ENCODE data around the gene COMP.
A peak's percentile ranks its signal among the peaks of the same experiment; 100 is the strongest.

COMP gene

DNA sequence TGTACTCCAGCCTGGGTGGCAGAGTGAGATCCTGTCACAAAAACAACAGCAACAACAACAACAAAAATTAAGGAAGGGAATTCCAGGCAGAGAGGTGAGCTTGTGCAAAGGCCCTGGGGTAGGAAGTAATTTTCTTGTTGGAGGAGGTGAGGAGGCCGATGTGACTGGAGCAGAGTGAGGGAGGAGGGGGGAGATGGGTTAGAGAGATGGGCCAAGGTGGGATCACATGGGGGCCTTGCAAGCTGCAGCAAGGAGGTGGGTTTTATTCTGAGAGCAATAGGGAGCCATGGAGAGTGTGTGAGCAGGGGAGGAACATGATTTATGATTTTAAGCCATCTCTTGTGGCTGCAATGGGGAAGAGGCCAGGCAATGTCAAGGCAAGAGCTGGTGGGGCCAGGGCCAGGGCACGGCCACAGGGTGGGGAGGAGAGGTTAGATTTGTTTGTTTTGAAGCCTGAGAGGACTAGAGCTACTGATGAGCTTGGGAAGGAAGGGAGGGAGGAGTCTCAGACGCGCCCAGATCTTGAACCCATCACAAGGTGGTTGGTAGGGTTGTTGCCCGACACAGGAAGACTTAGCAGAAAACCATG, 12.5 kb upstream of the COMP start:
- no peak for DNase-seq

DNA sequence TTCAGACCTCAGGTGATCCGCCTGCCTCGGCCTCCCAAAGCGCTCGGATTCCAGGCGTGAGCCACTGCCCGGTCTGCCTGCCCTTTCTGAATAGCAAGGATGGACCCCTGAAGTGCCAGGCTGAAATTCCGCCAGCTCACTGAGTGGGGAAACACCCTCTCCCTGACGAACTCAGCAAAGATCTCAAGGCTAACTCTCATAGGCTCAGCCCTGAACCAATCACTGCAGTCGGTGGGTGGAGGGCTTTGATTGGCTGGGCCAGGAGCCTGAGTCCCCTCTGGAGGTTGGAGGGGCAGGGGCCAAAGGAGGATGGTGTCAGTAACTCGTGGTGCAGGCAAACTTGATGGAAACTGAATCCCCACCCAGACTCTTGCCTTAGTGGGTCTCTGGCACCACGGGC, 11.2 kb upstream of the COMP start:
- DNase-seq: no peak

- no peak for DNase-seq
These were observed 9.5 kb upstream of the COMP start for GRCh38 chr19:18800636-18801035.

- no peak for DNase-seq
These were observed 9.0 kb upstream of the COMP start for GRCh38 chr19:18800079-18800478.

DNA sequence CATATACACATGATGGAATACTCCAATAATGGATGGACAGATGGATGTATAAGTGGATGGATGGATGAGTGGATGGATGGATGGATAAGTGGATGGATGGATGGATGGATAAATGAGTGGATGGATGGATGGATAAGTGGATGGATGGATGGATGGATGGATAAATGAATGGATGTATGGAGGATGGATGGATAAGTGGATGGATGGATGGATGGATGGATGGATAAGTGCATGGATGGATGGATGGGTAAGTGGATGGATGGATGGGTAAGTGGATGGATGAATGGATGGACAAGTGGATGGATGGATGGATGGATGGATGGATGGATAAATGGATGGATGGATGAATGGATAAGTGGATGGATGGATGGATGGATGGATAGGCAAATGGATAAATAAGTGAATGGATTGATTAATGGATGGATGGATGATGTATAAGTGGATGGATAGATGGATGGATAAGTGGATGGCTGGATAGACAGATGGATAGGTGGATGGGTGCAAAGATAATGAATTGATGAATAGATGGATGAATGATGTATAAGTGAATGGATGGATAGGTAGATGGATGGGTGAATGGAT, 8.4 kb upstream of the COMP start:
- DNase-seq: no peak

DNA sequence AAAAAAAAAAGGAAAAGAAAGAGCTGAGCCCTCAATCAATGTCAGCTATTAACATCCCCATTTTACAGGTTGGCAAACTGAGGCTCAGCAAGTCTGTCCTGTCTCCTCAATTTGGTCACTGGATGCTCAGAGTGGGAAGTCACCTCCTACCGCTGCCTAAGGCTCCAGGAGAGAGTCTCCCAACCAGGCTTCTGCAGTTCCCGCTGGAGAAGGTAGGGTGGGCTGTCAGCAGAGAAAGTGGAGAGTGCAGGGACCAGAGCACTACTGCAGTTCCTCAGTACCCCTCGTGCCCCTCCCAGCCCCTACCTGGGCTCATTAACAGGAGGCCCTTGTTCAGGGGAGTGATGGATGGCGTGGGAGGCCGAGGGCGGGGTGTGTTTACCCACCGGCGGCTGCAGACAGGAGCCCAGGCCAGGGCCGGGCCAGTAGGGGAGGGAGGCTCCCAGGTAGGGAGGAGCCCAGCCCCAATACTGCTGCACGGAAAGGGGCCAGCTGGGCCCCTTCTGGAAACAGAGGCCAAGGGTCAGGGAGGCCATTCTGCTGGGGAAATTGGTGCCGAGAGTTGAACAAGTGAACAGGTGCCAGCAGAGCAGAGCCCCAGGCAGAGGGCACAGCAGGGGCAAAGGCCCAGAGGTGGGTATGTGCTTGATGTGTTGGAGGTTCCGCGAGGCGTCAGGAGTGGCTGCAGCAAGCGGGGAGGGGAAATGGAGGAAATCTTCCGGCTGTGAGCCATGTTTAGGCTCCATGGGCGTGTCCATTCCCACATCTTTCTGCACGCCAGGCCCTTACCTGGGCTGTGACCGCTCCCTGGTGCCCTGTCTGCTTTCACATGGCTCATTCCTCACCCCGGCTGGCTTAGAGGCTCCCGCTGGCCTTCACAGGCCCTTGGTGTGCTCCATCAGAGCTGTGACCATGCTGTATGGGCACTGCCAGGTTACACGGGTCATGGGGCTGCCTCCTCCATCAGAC, 7.6 kb upstream of the COMP start:
- DNase-seq: no peak

DNA sequence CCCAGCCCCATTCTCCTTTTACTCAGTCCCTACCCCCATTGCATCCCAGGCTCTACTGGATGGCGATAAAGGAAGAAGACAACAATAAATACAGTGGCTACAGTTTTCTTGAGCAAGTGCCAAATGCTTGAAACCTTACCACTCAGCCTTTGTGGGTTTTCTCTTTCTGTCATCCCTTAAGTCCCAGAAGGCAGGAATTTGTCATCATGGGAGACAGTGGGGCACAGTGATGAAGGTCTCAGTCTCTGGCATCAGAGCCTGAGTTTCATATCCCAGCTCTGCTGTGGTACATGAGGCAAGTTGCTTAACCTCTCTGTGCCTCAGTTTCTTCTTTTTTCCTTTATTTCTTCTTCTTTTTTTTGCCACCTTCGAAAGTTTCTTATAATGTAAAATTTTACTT, 5.1 kb upstream of the COMP start:
- no peak for DNase-seq

DNA sequence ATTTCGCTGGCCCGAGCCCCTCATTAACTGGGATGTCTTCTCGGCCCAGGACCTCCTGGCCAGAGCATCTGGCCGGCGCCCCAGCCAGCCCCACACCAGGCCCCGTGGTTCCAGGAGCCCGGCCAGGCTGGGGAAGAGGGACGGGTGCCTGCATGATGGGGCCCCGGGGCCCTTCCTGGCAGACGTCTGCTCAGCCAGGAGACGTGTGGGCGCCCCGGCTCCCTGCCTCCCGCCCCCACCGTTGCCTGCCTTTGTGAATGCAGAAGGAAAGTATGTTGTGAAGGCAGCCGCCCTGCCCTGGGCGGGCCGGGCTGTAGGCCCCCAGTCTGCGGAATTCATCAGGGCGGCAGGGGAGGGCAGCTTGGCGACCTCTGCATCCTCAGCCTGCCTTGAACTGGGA, 4.4 kb upstream of the COMP start:
- peak in 2 of 3 donors; percentile 33 to 46 for DNase-seq

DNA sequence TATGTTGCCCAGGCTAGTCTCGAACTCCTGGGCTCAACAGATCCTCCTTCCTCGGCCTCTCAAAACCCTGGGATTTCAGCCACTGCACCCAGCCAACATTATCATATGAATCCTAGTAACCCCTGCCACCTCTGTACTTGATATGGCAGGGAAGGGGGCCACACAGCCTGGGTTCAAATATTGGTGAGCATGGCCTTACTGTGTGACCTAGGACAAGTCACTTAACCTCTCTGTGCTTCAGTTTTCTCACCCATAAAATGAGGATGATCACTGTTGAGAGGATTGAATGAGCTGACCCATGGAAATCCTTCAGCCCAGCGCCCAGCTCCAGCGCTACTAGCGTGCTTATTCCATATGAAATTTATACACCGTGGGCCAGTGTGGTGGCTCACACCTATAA, 3.6 kb upstream of the COMP start:
- no peak for DNase-seq

DNA sequence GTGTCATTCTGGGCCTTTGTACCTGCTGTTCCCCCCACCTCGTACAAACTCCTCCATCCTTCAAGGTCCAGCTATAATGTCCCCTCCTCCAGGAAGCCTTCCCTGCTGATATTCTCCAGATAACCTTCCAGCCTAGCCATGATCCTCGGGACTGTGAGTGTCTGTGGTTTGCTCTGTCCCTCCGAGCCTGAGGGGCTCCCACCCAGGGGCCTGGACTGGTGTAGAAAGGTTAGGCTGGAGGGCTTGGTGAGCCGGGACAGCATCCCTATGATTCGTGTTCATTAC, 2.9 kb upstream of the COMP start:
- no peak for DNase-seq

DNA sequence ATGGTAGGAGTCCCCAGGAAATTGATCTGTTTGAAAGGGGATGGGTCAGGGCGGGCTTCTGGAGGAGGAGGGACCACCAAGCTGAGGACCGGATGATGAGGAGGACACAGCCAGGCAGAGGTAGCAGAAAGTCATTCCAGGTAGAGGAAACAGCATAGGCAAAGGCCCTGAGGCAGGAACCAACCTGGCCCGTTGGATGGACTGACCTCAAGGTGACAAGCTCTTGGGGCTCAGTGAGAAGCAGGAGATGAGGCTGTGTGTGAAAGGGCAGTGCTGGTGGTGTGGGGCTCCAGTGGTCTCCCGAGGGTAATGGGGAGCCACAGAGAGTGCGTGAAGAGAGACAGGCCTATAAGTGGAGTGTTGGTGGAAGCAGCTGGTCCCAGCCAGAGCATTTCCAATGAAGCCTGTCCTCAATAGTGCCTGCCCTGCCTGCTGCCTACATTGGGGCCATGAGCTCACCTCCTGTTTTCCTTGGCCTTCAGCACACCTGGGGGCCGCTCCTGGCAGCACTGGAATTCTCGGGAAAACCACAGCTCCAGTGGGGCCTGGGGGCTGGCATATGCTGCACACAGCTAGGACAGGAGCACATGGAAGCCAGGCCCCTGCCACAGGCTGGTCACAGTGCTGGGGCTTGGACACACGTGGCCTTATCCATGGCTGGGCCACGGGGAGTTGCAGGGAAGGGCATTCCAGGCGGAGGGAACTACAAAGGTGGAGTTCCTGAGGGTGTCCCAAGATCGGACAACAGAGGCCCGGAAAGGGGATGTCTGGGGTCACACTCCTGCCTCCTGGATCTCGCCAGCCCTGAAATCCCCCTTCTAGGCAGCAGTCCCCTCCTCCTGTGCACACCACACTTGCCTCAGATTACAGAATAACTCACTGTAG, 2.3 kb upstream of the COMP start:
- DNase-seq: no peak

DNA sequence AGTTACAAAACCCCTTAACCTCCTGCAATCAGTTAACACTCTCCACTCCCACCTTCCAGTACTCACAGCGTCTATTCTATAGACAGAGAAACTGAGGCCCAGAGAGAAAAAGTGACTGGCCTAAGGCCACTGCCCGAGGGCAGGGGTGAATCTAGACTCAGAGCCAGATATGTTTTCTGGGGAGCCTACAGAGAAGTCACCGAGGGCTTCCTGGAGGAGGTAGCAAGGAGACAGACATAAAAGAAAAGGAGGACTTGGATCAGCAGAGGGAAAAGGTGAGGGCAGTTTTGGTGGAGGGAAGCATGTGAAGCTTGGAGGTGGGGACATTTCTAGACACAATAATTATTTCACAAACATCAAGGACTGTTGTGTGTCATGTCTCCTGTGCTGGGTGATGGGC, 1.6 kb upstream of the COMP start:
- DNase-seq: no peak

GRCh38 chr19:18791315-18791678, 192 bp upstream of the COMP start:
- DNase-seq: no peak

DNA sequence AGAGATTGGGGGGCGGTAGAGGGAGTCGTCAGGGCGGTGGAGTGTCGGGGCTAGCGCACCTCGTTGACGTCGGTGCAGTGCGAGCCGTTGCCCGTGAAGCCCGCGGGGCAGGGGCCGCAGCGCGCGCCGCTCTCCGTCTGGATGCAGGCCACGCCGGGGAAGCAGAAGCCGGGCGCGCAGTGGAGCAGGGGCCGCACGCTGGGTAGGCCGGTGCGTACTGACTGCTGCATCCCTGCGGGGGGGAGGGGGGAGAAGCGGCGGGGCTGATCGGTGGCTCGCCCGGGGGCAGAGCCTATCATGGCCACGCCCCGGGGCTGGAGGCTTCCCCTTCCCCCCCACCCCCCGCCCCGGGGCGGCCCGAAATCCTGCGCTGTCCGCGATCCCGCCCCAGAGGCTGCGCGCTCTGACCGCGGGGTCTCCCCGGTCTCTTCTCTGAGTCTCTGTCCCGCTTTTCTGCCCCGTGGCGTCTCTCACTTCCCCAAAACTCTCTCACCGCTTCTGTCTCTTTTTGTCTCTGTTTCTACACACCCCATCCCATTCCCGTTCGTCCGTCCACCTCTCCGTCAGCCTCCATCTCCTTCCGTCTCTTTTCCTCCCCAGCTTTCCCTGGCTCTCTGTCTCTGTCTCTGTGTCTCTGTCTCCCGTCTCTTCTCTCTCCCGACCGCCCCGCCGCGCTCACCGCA, 1.1 kb downstream of the COMP start:
- peak in 2 of 3 donors; percentile 47 to 75 for DNase-seq

GRCh38 chr19:18789422-18789869, 1.7 kb downstream of the COMP start:
- no peak for DNase-seq

DNA sequence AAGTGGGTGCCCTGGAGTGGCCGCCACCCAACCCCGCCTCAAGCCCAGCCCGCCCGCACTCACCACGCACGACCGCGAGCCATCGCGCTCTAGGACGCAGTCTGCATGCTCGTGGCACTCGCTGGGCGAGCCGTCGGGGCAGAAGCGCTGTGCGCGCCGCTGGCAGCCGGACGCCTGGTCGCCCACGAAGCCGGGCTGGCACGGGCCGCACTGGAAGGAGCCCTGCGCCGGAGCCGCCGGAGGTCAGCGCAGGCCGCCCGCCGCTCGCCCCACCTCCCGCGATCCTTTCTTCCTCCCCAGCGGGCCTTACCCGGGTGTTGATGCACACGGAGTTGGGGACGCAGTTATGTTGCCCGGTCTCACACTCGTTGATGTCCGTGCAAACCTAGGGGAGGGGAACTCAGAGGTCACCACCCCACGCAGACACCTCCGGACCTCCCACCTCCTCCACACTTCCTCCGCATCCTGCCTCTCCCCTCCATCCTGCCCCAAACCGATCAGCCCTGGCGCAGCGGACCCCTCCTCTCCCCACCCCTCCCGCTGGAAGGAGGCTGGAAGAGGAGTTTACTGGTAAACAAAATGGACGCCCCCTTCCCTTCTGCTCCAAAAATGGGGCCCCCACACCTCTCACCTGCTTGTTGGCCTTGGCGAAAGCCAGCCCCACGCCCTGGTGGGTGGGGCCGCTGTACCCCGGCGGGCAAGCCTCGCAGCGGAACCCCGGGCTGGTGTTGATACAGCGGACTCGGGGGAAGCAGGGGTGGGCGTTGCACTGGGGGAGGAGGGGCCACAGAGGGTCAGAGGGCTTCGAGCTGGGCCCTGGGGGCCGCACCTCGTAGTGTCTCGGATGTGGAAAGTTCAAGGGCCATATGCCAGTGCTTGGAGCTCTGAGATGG, 2.3 kb downstream of the COMP start:
- peak in 1 of 3 donors; percentile 45 for DNase-seq

DNA sequence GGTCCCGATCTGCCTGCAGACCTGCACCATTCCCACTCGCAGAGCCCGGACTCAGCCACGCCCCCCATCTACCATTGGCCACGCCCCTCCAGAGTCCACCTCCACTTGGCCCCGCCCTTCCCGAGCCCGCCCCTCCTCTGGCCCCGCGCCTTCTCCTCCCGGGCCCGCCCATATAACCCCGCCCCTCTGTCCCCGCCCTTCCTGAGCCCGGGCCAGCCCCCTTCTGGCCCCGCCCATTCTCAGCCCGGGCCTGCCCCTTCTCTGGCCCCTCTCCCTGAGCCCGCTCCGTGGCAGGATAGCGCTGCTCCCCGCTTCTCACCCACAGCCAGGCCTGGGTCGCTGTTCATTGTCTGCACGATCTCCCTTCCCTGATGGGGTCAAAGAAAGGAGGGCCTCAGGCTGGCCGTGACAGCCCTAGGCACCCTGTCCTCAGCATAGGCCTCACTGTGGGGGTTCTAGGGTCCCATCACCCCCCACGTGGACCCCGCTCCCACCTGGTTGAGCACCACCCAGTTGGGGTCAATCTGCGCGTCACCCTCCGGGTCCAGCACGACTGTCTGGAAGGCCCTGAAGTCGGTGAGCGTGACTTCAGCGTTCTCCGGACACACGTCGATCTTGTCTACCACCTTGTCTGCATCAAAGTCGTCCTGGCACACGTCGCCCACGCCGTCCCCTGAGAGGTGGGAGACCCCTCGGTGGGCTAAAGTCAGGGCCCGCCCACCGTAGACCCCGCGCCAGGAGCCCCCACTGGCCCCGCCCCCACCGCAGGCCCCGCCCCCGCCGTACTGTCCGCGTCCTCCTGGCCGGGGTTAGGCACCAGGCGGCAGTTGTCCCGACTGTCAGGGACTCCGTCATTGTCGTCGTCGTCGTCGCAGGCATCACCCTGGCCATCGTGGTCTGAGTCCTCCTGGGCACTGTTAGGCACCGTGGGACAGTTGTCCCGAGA, 5.7 kb downstream of the COMP start:
- peak; percentile 76 to 92 (median 85) for DNase-seq

DNA sequence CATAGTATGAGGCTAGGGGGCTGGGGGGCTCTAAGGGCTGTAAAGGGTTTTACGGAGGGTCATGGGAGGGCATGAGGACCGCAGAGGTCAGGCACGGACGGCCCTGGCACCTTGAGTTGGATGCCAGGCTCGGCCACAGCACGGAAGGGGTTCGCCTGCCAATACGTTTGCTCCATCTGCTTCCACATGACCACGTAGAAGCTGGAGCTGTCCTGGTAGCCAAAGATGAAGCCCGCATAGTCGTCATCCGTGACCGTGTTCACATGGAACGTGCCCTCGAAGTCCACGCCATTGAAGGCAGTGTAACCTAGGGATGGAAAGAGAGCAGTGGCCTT, 6.4 kb downstream of the COMP start:
- DNase-seq: no peak

DNA sequence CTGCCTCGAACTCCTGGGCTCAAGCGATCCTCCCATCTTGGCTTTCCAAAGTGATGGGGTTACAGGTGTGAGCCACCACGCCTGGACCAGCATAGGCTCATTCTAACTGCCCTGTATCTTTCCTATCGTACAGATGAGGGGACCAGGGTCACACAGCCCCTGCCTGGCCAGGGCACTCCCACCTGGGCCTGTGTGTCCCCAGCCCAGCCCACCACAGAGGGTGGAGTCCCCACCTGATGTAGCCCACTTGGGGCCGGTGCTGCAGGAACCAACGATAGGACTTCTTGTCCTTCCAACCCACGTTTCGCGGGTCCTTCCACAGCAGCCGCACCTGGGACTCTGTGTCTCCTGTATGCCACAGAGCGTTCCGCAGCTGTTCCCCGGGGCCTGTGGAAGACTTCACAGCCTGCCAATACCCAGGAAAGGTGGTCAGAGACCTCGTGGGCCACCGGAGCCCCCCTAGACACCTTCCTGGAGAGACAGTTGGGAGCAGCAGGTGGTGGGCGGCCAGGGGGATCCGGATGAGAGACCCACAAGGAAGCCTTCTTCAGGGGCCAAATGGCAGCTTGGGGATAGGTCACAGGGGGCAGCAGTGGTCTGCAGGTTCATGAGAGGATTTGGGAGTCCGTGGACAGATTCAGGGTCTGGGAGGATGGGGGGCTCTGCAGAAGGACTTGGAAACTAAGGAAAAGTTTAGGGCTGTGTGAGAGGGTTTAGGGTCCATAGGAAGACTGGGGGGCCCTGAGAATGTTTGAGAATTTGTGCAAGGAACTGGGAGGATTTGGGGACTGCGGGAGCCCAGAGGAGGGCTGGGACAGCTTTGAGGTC, 6.9 kb downstream of the COMP start:
- DNase-seq: no peak
